ENCODE results near the gene PSMB11. TPM values are rescaled to one million over a fixed set of nuclear protein-coding genes. Genes with fewer than 3 reads are reported as not detected.

PSMB11 gene
- not detected in 2 replicates for total RNA-seq

GRCh38 chr14:23042162-23042965 lies at the start of gene PSMB11:
Gene PSMB11, plus strand, starts transcription at chr14:23042212. Its CDS starts 14 bp downstream, at chr14:23042226.

GRCh38 chr14:23009939-23010726 lies 31.9 kb upstream of the PSMB11 start, which contains the start of gene C14orf93:
Gene C14orf93, minus strand, starts transcription at chr14:23010143. Its CDS starts 11,120 bp downstream, at chr14:22999023.

GRCh38 chr14:23034498-23035302 lies 7.3 kb upstream of the PSMB11 start, which contains the start of gene PSMB5:
Gene PSMB5, minus strand, starts transcription at chr14:23034900. Its CDS starts 19 bp downstream, at chr14:23034881.

DNA sequence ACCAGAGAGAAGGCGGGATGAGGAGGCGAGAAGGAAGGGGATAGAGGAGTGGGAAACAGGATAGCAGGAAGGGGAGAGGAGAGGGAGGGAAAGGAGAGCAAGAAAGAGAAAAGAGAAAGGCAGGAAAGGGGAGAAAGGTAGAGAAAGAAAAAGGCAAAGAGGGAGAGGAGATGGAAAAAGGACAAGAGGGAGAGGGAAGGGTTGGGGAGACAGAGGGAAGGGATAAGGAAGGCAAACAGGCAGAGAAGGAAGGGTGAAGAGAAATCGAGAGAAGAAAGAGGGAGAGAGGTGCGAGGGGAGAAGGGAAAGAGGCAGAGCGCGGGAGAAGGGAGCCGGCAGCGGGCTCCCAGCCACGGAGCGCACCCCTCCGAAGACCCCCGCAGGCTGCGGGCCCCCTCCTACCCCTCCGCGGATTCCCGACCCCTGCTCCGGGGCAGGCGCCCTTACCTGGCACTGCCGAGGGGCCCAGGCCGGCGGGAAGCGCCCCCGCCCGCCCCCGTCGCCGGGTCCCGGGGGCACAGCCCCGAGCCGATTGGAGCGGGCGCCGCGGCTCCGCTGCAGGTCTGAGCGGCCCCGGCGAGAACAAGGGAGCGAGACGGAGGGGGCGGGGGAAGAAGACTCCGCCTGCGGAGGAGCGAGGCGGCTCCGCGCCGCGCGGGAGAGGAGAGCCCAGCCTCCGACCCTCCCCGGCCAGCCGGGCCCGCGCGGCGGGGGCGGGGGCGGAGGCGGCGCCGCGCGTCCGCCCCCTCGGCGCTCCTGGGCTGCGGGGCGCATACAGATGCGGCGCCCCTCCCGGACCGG lies 15.1 kb downstream of the PSMB11 start, which contains the start of gene CDH24:
CDH24 (minus strand) TSS at position 565 of the 801 bp plus-strand sequence. CDS start 1,787 bp downstream, outside the sequence.

Other genes with a start within 250 kb of the PSMB11 start
- gene SLC7A7, start 226.8 kb upstream of the PSMB11 start, total RNA-seq = 0.34 and 1.9 TPM in 2 replicates
- gene MRPL52, start 212.3 kb upstream of the PSMB11 start, total RNA-seq = 21.1 and 29.4 TPM in 2 replicates
- 127 and 515 TPM in 2 replicates for gene MMP14, start 205.6 kb upstream of the PSMB11 start, total RNA-seq
- gene LRP10, start 170.5 kb upstream of the PSMB11 start, total RNA-seq = 58.1 and 144 TPM in 2 replicates
- gene REM2, start 159.0 kb upstream of the PSMB11 start, total RNA-seq = under 0.01 and 0.14 TPM in 2 replicates
- gene RBM23, start 123.1 kb upstream of the PSMB11 start, total RNA-seq = 42.0 and 65.0 TPM in 2 replicates
- 54.6 and 132 TPM in 2 replicates for gene PRMT5, start 112.8 kb upstream of the PSMB11 start, total RNA-seq
- gene HAUS4, start 85.1 kb upstream of the PSMB11 start, total RNA-seq = 23.0 and 84.8 TPM in 2 replicates
- 155 and 317 TPM in 2 replicates for gene AJUBA, start 59.7 kb upstream of the PSMB11 start, total RNA-seq
- gene C14orf93, start 32.1 kb upstream of the PSMB11 start, total RNA-seq = 7.7 and 8.2 TPM in 2 replicates
- 125 and 176 TPM in 2 replicates for gene PSMB5, start 7.3 kb upstream of the PSMB11 start, total RNA-seq
- 2.4 and 4.0 TPM in 2 replicates for gene CDH24, start 15.3 kb downstream of the PSMB11 start, total RNA-seq
- gene ACIN1, start 52.9 kb downstream of the PSMB11 start, total RNA-seq = 40.7 and 73.9 TPM in 2 replicates
- 56.4 and 56.7 TPM in 2 replicates for gene C14orf119, start 53.3 kb downstream of the PSMB11 start, total RNA-seq
- gene CIROP, start 62.8 kb downstream of the PSMB11 start, total RNA-seq = not detected in 2 replicates
- gene CEBPE, start 77.0 kb downstream of the PSMB11 start, total RNA-seq = not detected in 2 replicates
- 12.6 and 26.1 TPM in 2 replicates for gene SLC7A8, start 141.4 kb downstream of the PSMB11 start, total RNA-seq
- not detected in 2 replicates for gene RNF212B, start 195.7 kb downstream of the PSMB11 start, total RNA-seq
- 5.1 and 13.2 TPM in 2 replicates for gene HOMEZ, start 243.9 kb downstream of the PSMB11 start, total RNA-seq

Data from nasal cavity respiratory epithelium epithelial cell of viscerocranial mucosa (primary cell).